ENCODE data around the gene RNF213. TPM values are rescaled to one million over a fixed set of nuclear protein-coding genes. Genes with fewer than 3 reads are reported as not detected.

The RNF213 gene
- total RNA-seq, 4 donors from 2014 or later: 113 to 174 (median 159) TPM

- peaks cover 15 to 51% (median 37%) of the 10 kb centered on the region in 4 donors for H3K4me1 ChIP-seq
- H3K36me3 ChIP-seq: no peaks in the 10 kb centered on the region
- WGBS, 2 donors (ENCODE audit: low coverage in 1 of 2): 10% methylated on average over 18 of the region's 19 CpGs; no CpG with 5 or more reads in 1 of the 2 donors
- TF ChIP-seq CTCF (IDR thresholded peaks at IDR 0.05) (peak in 1 of 5 experiments; percentile 11), POLR2AphosphoS5 (IDR thresholded peaks at IDR 0.05) (peak; percentile 73 to 86 (median 79)), POLR2A (IDR thresholded peaks at IDR 0.05) (peak; percentile 57), EP300 (IDR thresholded peaks at IDR 0.05; ENCODE audit: low read depth) (no peak)
- H3K27me3 ChIP-seq: no peaks in the 10 kb centered on the region
- peak overlapping the region in 3 of 4 donors; percentile 23 to 50 (median 32) for H3K4me3 ChIP-seq
- H3K9me3 ChIP-seq: no peaks in the 10 kb centered on the region
- intact Hi-C loops (cut with DNase I; ENCODE audit: low total_unique reads) (no loop called here), in situ Hi-C loops (cut with MboI; ENCODE audit: low pct_ligation_motif_present in 1 of 4, low pct_unique_long_range_greater_than_20kb in 1 of 4, low sequenced_read_pairs in 3 of 4) (no loop called here)
- peak overlapping the region; percentile 99 to 100 (median 100) for H3K27ac ChIP-seq
- peak; percentile 94 for DNase-seq
Measured at GRCh38 chr17:80263253-80264204, 2.9 kb downstream of the RNF213 start.

GRCh38 chr17:80264205-80265075 lies 3.8 kb downstream of the RNF213 start:
- 71 to 100% methylated on average over 2 to 19 of the region's 19 CpGs for WGBS, 2 donors (ENCODE audit: low coverage in 1 of 2)
- Histone ChIP-seq H3K4me3 (peak overlapping the region in 3 of 4 donors; percentile 23 to 50 (median 32)), H3K9me3 (no peaks in the 10 kb centered on the region), H3K36me3 (peaks cover 0 to 5% (median 0%) of the 10 kb centered on the region in 4 donors), H3K4me1 (peaks cover 15 to 44% (median 37%) of the 10 kb centered on the region in 4 donors), H3K27me3 (no peaks in the 10 kb centered on the region), H3K27ac (peak overlapping the region; percentile 99 to 100 (median 100))
- TF ChIP-seq POLR2AphosphoS5 (IDR thresholded peaks at IDR 0.05) (no peak), CTCF (IDR thresholded peaks at IDR 0.05) (no peak), POLR2A (IDR thresholded peaks at IDR 0.05) (no peak)
- intact Hi-C loops (cut with DNase I; ENCODE audit: low total_unique reads): no loop called here
- in situ Hi-C loops (cut with MboI; ENCODE audit: low pct_ligation_motif_present in 1 of 4, low pct_unique_long_range_greater_than_20kb in 1 of 4, low sequenced_read_pairs in 3 of 4): no loop called here
- DNase-seq: peak; percentile 55

- H3K27me3 ChIP-seq: no peaks in the 10 kb centered on the region
- H3K4me3 ChIP-seq: no peak overlapping the region
- in situ Hi-C loops (cut with MboI; ENCODE audit: low pct_ligation_motif_present in 1 of 4, low pct_unique_long_range_greater_than_20kb in 1 of 4, low sequenced_read_pairs in 3 of 4) (no loop called here), intact Hi-C loops (cut with DNase I; ENCODE audit: low total_unique reads) (no loop called here)
- TF ChIP-seq POLR2A (IDR thresholded peaks at IDR 0.05) (no peak), EP300 (IDR thresholded peaks at IDR 0.05; ENCODE audit: low read depth) (no peak), POLR2AphosphoS5 (IDR thresholded peaks at IDR 0.05) (no peak), CTCF (IDR thresholded peaks at IDR 0.05) (no peak)
- H3K4me1 ChIP-seq: peaks cover 15 to 38% (median 31%) of the 10 kb centered on the region in 4 donors
- no peak for DNase-seq
- 73 to 74% methylated on average over 3 to 17 of the region's 17 CpGs for WGBS, 2 donors (ENCODE audit: low coverage in 1 of 2)
- no peaks in the 10 kb centered on the region for H3K9me3 ChIP-seq
- peak overlapping the region; percentile 10 to 100 (median 61) for H3K27ac ChIP-seq
- H3K36me3 ChIP-seq: peaks cover 0 to 5% (median 0%) of the 10 kb centered on the region in 4 donors
Measured at GRCh38 chr17:80265205-80266068, 4.8 kb downstream of the RNF213 start.
